Activated CD4-positive, alpha-beta T cell treated with anti-CD3 and anti-CD28 coated beads, Interleukin-2, Interleukin-4, amounts not matched to agents 100 ng/mL and 50 ng/mL, durations not matched to agents 16 hours and 8 hours (primary cell): ENCODE measurements around the gene POLK.
"Not testable (repeated sequence)": the region's sequence is repeated elsewhere in the genome, so short reads cannot be mapped to it uniquely, and the experiment has no call there.

Experiments used
- DNase-seq: peaks from one replicate; pipeline ENCODE4 v3.0.0-alpha.2; 2020; ENCODE audit warnings: low spot score

The POLK gene

DNA sequence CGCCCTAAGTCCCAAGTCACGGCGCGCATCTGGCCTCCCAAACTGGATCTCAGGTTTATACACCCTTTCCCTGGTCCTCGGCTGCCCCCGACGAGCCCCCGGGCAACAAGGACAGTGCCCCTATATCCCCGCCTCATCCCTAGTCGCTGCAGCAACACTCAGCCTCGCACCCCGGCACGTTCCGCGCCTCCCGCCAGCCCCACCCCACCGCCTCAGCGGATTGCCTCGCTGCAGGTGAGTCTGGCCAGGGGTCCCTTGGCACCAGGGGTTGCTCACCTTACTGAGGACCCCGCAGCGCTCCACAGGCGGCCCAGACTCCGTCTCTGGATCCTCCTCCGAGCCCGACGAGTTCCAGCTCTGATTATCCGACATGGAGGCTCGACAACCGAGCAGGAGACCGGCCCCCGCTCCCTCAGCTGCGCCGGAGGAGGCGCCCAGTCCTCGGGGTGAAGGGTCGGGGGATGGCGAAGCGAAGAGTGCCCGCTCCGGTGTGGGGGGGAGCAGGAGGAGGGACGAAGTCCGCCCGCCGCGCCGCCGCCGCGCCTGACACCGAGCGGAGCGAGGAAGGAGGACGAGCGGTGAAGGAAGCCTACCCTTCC lies 756 bp upstream of the POLK start:
- no peak for DNase-seq

GRCh38 chr5:75512383-75513074 lies 838 bp downstream of the POLK start:
- no peak for DNase-seq

- no peak for DNase-seq
Measured at GRCh38 chr5:75513841-75514240, 2.1 kb downstream of the POLK start.

GRCh38 chr5:75514323-75514722 lies 2.6 kb downstream of the POLK start:
- DNase-seq: no peak

DNA sequence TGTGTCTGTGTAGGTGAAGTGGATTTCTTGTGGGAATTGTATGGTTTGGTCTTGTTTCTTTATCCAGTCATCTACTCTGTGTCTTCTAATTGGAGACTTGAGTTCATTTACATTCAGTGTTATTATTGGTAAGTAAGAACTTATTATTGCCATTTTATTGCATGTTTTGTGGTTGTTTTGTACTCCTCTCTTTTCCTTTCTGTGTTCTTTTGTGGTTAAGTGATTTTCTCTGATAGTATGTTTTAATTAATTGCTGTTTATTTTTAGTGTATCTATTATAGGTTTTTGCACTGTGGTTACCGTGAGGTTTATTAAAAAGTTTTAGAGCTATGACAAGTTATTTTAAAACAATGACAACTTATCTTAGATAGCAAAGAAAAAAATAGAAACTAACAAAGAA lies 8.1 kb downstream of the POLK start:
- DNase-seq: no peak

DNA sequence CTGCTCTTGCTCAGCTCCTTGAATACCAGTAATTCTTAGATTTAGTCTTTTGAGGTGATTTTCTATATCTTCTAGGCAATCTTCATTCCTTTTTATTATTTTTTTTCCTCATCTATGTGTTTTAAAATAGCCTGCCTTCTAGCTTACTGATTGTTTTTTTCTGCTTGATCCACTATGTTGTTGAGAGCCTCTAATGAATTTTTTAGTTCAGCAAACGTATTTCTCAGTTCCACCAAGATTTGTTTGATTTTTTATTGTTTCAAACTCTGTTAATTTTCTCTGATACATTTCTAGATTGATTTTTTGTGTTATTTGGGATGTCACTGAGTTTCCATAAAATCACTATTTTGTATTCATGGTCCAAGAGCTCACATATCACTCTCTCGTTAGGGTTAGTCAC lies 9.5 kb downstream of the POLK start:
- no peak for DNase-seq

- DNase-seq: no peak
Measured at GRCh38 chr5:75522025-75522424, 10.3 kb downstream of the POLK start.

GRCh38 chr5:75522542-75522941 lies 10.9 kb downstream of the POLK start:
- no peak for DNase-seq

DNA sequence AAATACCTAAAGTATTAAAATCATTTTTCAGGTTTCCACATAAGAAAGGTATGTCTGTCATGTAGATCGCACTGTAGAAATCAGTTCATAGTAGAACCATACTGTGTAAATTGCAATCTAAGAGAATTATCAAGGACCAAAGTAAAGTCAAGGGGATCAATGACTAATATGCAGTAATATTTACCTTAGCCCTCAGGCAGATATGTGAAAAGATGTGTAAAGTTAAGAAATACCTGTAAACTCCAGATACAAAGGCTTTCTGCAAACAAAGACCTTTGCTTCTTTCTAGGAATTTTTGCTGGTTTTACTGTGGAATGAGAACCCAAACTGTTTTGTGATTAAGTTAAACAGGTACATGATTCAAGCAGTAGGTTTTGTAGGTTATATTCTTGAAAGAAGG lies 11.6 kb downstream of the POLK start:
- DNase-seq: no peak

DNA sequence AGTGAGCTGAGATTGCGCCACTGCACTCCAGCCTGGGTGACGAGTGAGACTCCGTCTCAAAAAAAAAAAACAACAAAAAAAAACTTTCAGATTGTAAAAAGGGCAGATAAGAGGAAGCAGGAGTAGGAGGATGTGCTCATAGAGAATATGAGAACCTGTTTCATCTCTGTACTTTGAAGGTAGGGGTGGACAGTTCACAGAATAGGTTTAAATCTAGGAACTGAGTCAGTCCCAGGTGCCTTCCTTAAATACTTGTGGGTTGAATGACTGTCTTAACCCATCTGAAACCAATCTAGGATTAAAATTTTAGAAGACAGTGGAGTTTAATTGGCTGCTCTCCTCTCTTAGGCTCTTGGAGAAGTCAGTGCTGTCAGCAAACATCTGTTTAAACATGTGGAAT lies 12.4 kb downstream of the POLK start:
- peak; percentile 47 for DNase-seq

DNA sequence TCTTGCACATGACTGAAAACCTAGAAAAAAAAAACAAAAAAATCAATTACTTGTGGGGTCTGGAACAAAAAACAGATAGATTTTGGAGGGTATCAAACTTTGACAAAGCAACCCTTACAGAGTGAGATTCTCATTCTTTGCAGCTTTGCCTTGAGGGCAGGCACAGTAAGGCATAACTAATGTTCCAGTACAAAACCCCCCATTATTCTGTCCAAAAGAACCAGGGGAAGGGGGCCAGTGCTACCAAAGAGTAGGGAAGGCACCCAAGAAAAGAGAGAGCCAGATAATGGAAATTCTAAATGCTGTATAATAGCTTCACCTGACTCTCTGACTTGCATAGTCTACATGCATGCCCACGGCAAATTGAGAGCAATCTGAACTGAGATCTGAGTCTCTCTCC lies 12.9 kb downstream of the POLK start:
- DNase-seq: no peak

- DNase-seq: no peak
Measured at GRCh38 chr5:75525344-75525743, 13.7 kb downstream of the POLK start.

- no peak for DNase-seq
Measured at GRCh38 chr5:75526070-75526469, 14.4 kb downstream of the POLK start.

DNA sequence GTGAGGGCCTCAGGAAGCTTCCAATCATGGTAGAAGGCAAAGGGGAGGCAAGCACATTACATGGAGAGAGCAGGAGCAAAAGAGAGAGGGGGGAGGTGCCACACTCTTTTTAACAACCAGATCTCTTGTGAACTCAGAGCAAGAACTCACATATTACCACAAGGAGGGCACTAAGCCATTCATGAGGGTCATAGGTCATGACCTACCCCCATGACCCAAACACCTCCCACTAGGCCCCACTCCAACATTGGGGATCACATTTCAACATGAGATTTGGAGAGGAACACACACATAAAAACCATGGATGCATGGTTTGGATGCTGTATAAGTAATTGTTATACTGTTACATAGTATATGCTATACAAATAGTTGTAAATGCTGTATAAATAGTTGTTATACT lies 17.5 kb downstream of the POLK start:
- no peak for DNase-seq

GRCh38 chr5:75532190-75532589 lies 20.5 kb downstream of the POLK start:
- DNase-seq: no peak

GRCh38 chr5:75533716-75534115 lies 22.0 kb downstream of the POLK start:
- DNase-seq: not testable (repeated sequence)

DNA sequence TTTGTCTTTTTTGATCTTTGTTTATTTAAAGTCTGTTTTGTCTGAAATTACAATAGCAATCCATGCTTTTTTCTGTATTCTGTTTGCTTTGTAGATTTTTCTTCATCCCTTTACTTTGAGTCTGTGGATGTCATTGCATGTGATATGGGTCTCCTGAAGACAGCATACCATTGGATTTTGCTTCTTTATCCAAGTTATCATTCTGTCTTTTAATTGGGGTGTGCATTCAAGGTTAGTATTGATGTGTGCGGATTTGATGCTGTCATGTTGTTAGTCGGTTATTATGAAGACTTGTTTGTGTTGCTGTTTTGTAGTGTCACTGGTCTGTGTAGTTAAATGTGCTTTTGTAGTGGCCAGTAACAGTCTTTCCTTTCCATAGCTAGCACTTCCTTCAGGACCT lies 23.0 kb downstream of the POLK start:
- no peak for DNase-seq

DNA sequence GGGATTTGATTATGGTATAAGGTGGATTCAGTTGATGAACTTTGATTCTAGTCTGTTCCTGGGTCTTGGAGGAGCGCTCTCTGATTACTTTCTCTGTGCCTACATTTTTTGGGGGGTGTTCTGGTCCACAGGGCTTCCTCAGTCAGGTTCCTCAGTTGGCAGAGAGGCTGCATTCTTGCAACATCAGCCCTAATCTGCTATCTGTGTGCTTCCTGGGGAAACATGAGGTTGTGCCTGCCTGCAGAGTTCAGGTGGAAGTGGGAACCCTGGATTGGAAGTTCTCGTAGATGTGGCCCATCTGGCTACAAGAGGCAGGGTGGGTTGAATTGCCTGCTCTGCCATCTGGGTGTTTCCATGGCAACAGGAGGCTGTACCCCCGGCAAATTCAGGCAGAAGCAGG lies 24.5 kb downstream of the POLK start:
- DNase-seq: no peak

DNA sequence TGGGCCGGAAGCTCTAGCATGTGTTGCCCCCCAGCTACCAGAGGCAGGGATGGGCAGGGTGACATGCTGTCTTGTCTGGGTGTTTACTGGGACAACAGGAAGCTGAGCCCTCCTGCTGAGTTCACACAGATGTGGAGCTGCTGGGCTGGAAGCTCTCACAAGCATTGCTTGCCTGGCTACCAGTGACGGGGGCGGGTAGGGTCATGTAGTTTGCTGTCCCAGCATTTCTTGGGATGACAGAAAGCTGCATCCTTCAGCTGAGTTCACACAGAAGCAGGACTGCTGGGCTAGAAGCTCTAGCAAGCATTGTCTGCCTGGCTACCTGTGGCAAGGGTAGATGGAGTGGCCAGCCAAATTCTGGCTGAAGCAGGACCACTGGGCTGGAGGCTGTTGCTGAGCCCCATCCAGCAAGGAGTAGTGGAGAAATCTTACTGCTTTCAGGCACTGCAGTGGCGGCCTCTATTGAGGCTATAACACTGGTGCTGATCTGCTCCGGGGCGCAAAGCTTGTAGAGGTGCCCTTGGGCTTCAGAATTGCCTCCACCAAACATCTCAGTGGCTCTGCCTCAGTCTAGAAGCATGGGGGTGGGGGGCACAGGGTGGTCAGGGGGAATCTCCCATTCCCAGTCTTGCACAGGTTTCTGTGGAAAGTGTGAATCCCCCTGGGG lies 25.1 kb downstream of the POLK start:
- no peak for DNase-seq

GRCh38 chr5:75538211-75538610 lies 26.5 kb downstream of the POLK start:
- no peak for DNase-seq

- DNase-seq: no peak
Measured at GRCh38 chr5:75545131-75545530, 33.4 kb downstream of the POLK start.

- DNase-seq: no peak
Measured at GRCh38 chr5:75546830-75547229, 35.1 kb downstream of the POLK start.

DNA sequence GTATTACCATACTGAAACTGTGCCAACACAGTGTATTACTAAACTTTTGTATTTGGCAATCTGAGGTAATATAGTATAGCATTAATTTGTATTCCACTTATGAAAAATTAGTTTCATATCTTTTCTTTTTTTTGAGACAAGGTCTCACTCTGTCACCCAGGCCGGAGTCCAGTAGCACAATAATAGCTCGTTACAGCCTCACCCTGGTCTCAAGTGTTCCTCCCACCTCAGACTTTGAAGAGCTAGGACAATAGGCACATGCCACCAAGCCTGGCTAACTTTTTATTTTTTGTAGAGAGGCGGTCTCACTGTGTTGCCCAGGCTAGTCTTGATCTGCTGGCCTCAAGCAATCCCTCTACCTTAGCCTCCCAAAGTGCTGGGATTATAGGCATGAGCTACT lies 36.1 kb downstream of the POLK start:
- no peak for DNase-seq

GRCh38 chr5:75550597-75550996 lies 38.9 kb downstream of the POLK start:
- no peak for DNase-seq
